Epithelial cell of proximal tubule (primary cell): ENCODE data around the gene LCE1A. TPM values are rescaled to one million over a fixed set of nuclear protein-coding genes. Genes with fewer than 3 reads are reported as not detected.

Source experiments
- DNase-seq: peaks from one replicate; pipeline ENCODE4 v3.0.0-alpha.2; 2011; ENCODE audit warnings: low read depth
- H3K4me3 ChIP-seq: 2 replicates; pipeline ENCODE4 v1.5.1; 2011; ENCODE audit warnings: low read depth, mild to moderate bottlenecking, low read length
- CTCF ChIP-seq: conservative IDR thresholded peaks from 2 replicates; pipeline ENCODE4 v1.5.1; 2012; ENCODE audit warnings: low read depth, mild to moderate bottlenecking, low read length
- total RNA-seq: library from RNA; depleted of rRNA; stranded (reverse); fragments of >200 nt; gene quantifications from 2 replicates; pipeline ENCODE4 v1.2.3, GENCODE V29; 2015

LCE1A gene
- total RNA-seq, 1 donor from 2014 or later: not detected

GRCh38 chr1:152806576-152806975, 20.7 kb upstream of the LCE1A start, which contains the start of gene LCE1C:
Gene LCE1C, minus strand, starts transcription at chr1:152806651. Its CDS starts 1,173 bp downstream, at chr1:152805478.
- no peak within 1 kb of the TSS for H3K4me3 ChIP-seq
- TF ChIP-seq CTCF: no peak
- DNase-seq: no peak

- H3K4me3 ChIP-seq: no peak overlapping the region
- no peak for TF ChIP-seq CTCF
- no peak for DNase-seq
These were observed 16.2 kb upstream of the LCE1A start for GRCh38 chr1:152811050-152811449.

- no peak for DNase-seq
- no peak within 1 kb of the TSS for H3K4me3 ChIP-seq
- TF ChIP-seq CTCF: no peak
These were observed 15.6 kb upstream of the LCE1A start, which contains the start of gene LCE1B for GRCh38 chr1:152811671-152812070. Gene LCE1B, plus strand, starts transcription at chr1:152811971. Its CDS starts 476 bp downstream, at chr1:152812447.

GRCh38 chr1:152817309-152817708, 10.0 kb upstream of the LCE1A start:
- TF ChIP-seq CTCF: no peak
- H3K4me3 ChIP-seq: no peak overlapping the region
- DNase-seq: no peak

- H3K4me3 ChIP-seq: no peak overlapping the region
- TF ChIP-seq CTCF: no peak
- no peak for DNase-seq
These were observed 4.0 kb upstream of the LCE1A start for GRCh38 chr1:152823294-152823693.

GRCh38 chr1:152824964-152825363, 2.3 kb upstream of the LCE1A start:
- no peak for DNase-seq
- no peak overlapping the region for H3K4me3 ChIP-seq
- no peak for TF ChIP-seq CTCF

GRCh38 chr1:152836870-152837269, 9.6 kb downstream of the LCE1A start:
- no peak for TF ChIP-seq CTCF
- H3K4me3 ChIP-seq: no peak overlapping the region
- no peak for DNase-seq
